ENCODE measurements around the gene UNC119.
A peak's percentile ranks its signal among the peaks of the same experiment; 100 is the strongest.
"Not testable (repeated sequence)": the region's sequence is repeated elsewhere in the genome, so short reads cannot be mapped to it uniquely, and the experiment has no call there.

UNC119 gene

GRCh38 chr17:28552176-28552999 lies at the start of gene UNC119:
Gene UNC119, minus strand, starts transcription at chr17:28552624. Its CDS starts 67 bp downstream, at chr17:28552557.
- peak; percentile 99 for DNase-seq

GRCh38 chr17:28599311-28600184 lies 47.1 kb upstream of the UNC119 start:
- DNase-seq: peak; percentile 62

DNA sequence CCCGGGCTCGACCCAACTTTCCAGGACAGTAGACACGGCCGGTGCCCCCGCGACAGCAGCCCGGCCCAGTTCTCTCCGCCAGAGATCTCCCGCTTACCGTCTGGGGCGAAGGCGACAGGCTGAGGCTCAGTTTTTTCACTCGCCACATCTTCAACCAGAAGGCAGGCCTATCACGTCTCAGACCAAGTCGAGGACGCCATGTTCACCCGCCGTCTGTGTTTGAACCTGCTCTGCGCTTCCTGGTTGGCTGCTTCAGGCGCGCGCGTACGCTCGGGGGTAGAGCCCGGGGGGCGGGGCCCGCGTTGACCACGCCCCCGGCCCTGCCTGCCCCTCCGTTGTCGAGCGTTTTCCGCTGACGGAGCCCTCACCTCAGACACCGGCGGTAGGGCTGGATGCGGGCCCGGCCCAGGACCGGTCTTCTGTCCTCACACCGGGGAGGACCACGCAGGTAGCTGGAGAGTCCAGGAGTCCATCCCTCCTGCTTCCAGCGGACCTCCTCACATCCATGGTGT lies 46.4 kb upstream of the UNC119 start, which contains the start of gene SPAG5:
Gene SPAG5, minus strand, starts transcription at position 227 of the 512 bp plus-strand sequence. Its CDS starts 79 bp downstream, at position 148.
- peak; percentile 98 for DNase-seq

DNA sequence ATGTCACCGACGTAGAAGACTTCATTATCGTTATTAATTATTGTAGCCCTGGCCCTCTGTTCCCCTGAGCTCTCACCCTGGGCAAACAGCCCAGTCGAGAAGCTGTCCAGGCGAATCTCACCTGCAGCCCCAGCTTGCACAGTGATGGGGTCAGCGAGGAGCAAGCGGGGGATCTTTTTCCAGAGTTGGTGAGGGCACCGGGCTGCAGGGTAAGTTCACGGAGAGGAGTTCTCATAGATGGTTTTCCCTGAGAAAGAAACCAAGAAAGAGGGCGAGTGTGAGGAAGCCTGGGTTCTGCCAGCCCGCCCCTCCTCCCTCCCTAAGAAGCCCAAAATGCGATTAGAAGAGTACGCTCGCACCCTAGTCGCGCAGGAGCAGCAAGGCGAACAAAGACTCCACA lies 46.0 kb upstream of the UNC119 start:
- DNase-seq: no peak

- DNase-seq: no peak
Measured at GRCh38 chr17:28597606-28598383, 45.4 kb upstream of the UNC119 start.

- DNase-seq: no peak
Measured at GRCh38 chr17:28592260-28592659, 39.8 kb upstream of the UNC119 start.

- no peak for DNase-seq
Measured at GRCh38 chr17:28585851-28586250, 33.4 kb upstream of the UNC119 start.

DNA sequence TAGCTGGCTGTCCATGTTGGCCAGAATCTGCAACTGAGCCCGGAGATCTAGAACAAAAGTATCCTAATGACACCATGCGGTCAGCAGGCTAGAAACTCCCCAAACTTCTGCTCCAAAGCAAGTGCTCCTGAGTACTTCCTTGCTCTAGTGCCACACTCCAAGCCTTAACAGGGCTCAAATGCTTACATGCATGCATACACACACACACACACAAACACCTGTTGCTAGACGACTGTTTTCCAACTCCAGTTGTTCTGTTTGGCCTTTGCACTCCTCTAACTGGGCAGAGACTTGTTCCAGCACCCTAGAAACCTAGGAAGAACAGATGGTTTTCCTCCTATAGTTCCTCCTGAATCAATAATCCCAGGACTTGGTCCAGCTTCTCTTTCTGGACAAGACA lies 32.0 kb upstream of the UNC119 start:
- DNase-seq: no peak

- no peak for DNase-seq
Measured at GRCh38 chr17:28582513-28582912, 30.1 kb upstream of the UNC119 start.

GRCh38 chr17:28580959-28581358 lies 28.5 kb upstream of the UNC119 start:
- DNase-seq: no peak

DNA sequence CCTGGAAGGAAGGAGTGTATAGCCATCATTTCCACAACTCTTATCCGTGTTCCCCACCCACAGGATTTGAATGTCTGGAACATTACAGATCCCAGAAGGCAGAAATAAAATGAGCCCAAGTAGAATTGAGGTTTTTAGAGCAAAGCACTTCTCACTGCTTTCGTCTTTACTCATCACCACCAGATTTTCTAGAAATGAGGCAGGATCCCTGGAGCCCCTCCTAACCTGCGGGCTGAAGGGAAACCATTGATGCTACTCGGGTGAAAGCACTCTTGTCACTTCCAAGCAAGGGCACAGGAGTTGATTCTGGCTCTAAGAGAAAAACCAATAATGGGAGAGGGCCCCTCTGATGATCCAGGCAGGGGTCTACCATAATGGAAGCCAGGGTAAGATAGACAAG lies 27.1 kb upstream of the UNC119 start:
- no peak for DNase-seq

DNA sequence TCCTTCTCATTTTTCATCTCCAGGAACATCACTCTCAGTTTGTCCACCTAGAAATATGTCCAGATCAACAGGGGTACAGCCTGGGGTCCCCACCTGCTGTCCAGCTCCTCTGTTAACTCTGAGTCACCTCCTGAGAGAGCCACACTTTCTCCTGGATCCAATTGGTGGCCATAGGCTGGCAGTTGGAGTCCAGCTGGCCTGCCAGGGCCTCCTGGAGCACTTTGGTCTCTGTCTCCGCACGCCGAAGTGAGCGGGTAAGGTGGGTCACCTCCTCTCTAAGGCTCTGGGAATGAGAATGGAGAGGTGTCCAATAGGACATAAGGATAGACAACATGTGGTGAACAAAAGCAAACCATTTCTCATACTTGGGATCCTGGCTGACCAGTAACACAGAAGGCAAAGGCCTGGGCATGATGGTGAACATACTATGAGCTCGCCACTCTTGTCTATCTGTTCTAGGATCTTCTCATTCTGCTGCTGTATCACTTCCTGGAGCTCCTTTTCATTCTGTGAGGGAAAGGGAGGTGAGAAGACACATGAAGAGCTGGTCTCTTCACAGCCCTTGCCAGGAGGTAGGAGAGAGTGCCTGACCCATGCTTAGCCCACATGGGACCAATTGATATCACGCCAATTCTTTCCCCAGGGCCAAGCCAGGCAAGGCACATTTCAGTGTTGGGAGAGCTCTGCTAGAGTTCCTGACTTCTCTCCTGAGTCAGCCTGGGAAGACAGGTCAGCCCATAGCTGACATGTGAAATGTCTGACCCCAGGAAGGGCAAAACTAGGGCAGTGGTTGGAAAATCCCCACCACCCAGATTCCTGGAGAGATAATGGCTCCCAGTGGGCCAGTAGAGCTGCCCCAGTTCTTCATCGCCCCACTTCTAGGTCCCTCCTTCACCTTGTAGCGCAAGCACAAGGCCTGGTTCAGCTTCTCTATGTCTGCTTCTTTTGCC lies 26.1 kb upstream of the UNC119 start:
- DNase-seq: no peak

DNA sequence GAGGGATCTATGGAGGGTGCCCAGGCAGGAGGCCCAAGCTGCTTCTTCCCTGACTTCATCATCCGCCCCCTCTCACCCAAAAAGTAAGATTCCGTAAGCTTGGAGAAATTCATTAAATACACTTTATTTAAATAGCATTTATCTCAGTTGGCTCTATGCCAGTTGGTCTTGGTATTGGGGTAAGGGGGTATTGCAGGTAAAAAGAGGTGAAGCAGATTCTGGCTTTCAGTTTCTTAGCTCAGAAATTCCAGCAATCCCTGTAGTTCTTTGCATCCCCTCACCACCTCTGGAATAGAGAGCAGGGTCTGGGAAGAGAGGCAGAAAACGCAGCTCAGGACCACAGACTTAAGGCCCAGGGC lies 25.0 kb upstream of the UNC119 start:
- no peak for DNase-seq

DNA sequence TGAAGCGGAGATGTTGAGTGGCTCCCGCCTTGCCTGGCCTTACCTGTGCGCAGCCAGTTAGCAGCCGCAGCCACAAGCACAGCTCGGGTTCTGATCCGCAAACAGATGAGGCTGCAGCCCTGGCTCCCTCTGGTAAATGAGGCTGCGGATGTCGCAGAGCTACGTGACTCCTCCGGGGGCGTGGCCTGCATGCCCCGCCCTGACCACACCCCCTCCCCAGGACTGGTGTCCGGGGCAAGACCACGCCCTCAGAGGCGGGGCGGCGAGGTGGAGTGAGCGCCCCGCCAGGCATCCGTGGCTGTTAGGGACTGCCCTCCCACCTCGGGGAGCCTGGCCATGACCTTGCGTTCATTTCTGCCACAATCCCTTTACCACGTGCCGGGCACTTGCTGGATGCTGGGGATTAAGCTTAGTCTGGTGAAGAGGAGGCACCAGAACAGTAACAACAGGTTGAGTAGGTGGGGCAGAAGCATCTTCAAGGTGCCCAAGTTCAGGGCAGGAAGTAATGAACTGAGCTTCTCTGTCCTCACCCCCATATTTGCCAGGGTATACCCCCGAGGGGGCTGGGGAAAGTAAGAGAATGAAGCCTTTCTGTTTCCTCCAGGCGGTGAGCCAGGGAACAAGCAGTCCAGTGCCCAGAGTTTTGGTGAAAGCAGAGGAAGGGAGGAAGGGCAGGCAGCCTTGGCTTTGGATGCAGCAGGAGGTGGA lies 24.5 kb upstream of the UNC119 start, which contains the start of gene ALDOC:
Gene ALDOC, minus strand, starts transcription at position 138 of the 708 bp plus-strand sequence. CDS start 1,363 bp downstream, outside the sequence.
- DNase-seq: peak; percentile 99

DNA sequence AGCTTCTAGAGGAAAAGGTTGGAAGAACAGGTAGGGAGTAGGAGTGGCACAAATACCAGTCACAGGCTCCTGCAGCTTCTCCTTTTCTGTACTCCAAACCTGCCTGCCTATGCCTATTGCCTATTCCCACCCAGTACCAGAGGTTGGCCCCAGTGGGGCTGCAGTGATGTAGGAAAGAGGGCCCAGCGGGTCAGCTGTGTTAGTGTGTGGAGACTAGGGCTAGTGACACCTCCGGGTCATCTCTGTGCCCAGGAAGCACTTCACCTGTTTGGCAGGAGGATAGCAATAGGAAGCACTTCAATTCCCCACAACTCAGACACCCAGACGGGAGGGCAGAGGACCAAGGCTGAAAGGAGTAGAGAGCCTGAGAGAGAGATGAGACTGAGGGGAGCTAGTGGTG lies 23.6 kb upstream of the UNC119 start:
- DNase-seq: not testable (repeated sequence)

DNA sequence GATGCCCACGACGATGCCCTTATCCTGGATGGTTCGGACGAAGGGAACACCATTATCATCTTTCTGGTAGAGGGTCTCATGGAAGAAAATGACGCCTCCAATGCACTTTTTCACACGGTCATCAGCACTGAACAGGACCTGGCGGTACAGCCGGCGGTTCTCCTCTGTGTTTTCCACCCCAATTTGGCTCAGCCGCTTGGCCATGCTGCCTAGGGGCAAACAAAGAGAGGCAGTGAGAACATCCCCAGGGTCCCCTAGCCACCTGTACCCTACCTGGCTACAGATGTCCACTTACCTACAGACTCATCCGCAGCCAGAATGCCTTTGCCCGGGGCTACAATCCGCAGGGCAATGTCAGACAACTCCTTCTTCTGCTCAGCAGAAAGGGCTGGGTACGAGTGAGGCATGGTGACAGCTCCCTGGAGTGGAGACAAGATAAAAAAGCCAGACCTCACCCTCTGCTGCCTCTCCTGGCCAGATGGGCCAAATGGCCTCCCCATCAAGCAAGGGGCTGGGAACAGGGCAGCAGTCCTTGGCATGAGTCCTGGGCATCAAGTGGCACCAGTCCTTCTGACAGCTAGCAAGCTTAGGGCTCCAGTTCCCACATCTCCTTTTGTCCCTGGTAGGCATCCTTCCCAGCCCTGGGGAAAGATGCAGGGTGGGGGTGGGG lies 22.8 kb upstream of the UNC119 start:
- DNase-seq: peak; percentile 41

- no peak for DNase-seq
Measured at GRCh38 chr17:28574526-28574925, 22.1 kb upstream of the UNC119 start.

- DNase-seq: no peak
Measured at GRCh38 chr17:28573966-28574480, 21.6 kb upstream of the UNC119 start.

GRCh38 chr17:28573521-28573920 lies 21.1 kb upstream of the UNC119 start:
- DNase-seq: no peak

GRCh38 chr17:28573040-28573380 lies 20.6 kb upstream of the UNC119 start:
- no peak for DNase-seq

Measured in 8988T (cell line).